COLO668 (cell line): Measurements from ENCODE around the gene ST7L.

Experiments
- DNase-seq: peaks from one replicate; lab custom pipeline; 2025; ENCODE audit not compliant: unreplicated experiment; lab: John Stamatoyannopoulos, UW

ST7L gene

DNA sequence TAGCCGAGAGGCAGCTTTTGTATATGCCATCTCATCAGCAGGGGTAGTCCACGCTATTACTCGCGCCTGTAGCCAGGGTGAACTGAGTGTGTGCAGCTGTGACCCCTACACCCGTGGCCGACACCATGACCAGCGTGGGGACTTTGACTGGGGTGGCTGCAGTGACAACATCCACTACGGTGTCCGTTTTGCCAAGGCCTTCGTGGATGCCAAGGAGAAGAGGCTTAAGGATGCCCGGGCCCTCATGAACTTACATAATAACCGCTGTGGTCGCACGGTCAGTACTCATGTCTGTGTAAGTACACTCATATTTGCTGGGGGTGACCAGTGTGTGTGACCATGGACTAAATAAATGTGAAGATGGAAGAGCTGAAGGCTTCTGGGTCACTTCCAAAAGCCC, 102.8 kb downstream of the ST7L start:
- no peak for DNase-seq

DNA sequence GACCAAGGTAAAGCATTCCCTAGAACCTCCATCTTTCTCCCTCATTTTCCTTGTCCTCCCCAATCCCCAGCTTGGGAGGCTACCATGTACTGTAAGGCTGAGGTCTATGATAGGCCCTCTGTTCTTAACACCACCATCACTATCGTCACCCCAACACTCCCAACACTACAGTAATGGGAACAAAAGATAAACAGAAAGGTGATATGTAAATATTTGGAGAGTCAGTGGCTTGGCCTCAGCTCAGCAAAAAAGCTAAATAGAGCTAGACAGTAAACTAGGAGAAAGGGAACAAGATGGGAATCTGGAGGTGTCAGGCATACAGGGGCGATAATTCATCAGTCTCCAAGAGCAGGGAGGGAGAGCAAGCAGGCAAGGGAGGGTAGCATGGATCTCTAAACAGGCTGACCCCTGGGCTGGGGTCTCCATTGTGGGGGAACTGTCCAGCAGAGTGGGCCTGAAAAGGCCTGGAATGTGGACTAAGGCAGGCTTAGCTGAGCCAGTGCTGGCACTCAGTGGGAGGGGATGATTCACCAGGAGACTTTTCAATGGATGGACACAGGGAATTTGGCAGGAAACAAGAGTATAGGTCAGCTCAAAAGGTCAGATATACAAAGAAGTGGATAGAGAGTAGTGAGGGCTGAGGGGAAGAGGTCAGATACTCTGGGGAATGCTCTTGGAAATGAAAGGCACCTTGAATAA, 103.5 kb downstream of the ST7L start:
- no peak for DNase-seq

DNA sequence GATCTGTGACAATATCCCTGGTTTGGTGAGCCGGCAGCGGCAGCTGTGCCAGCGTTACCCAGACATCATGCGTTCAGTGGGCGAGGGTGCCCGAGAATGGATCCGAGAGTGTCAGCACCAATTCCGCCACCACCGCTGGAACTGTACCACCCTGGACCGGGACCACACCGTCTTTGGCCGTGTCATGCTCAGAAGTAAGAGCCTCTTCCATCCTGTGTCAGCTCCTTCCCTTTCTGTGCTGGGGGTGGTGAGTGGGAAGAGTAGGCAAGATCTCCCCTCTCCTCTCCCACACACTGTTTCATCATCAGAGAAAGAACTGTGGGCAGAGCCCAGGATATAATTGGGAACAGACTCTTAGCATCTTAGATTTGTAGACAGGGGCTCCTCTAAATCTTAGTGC, 104.0 kb downstream of the ST7L start:
- DNase-seq = no peak

DNA sequence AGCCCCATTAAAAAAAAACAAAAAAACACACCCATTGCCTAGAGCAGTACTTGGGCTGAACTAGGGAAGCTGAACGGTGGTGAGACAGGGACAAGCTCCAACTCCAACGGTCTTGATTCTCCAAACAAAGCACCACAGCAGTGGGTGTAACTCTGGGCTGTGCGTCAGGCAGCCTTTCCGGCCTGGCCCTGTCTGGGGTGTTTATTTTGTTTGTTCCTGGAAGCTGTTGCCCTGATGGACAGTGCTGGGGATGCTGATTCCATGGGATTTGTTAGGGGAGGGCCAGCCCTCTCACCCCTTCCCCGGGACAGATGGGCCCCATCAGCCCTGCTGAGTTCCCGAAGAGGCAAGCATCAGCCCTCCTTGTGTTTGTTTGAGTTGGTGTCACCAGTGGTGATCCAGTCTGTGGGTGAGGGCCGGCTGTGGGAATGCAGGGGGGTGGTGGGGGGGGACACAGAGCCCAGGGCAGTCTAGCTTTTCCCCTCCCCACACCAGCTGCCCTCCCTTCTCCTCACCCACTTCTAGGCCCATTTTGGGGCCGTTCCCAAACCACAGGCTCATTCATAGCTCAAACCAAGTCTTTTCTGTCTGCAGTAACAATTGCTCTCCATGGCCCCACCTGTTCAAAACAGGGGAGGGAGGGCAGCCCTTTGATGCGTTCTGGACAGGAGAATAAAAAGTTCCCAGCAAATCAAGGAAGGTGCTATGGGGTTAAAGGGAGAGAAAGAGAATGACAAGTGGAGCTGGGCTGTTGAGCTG, 105.7 kb downstream of the ST7L start:
- DNase-seq = no peak

DNA sequence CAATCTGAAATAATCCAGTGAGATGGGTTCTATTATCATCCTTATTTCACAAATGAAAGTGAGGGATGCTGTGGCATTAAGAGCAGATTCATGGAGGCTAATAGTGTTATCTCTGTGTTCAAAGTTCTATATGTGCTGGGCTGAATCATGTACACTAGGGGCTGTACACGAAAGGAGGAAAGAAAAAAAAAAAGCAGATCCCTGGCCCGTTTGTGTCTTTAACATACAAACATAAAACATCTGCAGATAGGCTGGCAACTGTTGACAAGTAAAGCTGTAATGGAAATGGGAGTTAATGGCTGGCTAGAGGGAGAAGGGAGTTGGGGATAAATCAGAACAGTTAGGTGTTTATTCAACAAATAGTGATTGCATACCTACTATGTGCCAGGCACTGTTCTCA, 107.0 kb downstream of the ST7L start:
- DNase-seq = no peak

DNA sequence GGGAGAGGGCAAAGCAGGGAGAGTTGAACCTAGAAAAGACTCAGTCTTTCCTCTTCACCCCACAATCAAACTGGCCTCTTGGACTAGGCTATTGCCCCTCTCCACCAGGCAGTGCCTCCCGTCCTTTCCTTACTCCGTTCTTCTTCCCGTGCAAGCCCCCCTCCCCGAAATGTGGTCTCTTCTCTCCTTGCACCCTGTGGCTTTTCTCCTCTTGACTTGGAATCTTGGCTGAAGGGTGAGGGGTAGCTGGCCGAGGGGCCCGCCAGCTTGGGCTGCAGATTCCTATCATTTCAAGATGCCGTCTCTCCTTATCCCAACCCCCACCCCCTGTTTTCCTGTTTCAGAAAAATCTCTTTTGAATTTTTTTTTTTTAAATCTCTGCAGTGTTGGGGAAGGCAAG, 108.6 kb downstream of the ST7L start:
- no peak for DNase-seq

DNA sequence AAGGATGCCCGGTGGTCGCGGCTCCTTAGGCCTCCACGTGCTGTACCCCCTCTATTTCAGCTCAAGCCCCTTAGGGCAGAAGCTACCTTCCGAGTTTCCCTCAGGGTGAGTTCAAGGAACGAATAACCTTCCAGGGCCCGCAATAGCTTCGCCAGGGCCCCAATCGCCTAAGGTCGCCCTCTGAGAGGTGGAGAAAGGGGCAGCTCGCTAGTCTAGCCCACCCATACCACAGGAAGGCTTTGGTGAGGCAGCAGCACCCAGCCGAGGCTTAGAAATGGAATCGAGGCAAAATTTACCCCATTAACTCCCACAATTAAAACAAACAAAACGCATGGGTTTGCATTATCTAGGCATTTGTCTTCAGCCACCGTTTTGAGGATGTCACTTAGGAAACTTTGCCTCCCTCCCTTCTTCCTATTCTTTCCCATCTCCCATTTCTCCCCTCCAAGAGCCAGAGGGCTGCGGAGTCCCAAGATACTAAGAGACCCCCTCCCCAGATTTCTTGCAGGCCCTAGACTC, 109.2 kb downstream of the ST7L start:
- no peak for DNase-seq

DNA sequence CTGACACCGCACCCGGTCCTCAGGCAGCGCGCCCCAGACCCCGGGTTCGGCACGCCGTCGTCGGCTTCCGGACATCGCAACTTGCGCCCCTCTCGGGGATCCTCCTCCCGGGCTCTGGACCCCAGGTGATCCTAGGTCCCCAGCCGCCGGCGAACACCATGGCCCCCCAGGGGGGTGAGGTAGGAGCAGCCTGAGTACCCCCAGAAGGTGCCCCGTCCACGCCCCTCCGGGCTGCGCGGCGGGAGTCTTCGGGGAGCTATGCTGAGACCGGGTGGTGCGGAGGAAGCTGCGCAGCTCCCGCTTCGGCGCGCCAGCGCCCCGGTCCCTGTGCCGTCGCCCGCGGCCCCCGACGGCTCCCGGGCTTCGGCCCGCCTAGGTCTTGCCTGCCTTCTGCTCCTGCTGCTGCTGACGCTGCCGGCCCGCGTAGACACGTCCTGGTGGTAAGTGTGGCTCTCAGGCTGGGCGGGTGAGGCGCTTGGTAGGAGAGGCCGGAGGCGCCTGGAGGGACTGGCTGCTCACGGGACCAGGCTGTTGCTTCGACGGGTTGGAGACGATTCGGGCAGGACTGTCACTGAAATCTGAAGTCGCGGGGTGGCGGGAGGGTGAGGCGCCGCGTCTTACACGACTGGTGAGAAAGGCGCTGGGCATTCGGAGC, 109.8 kb downstream of the ST7L start:
- DNase-seq = peak; percentile 26

DNA sequence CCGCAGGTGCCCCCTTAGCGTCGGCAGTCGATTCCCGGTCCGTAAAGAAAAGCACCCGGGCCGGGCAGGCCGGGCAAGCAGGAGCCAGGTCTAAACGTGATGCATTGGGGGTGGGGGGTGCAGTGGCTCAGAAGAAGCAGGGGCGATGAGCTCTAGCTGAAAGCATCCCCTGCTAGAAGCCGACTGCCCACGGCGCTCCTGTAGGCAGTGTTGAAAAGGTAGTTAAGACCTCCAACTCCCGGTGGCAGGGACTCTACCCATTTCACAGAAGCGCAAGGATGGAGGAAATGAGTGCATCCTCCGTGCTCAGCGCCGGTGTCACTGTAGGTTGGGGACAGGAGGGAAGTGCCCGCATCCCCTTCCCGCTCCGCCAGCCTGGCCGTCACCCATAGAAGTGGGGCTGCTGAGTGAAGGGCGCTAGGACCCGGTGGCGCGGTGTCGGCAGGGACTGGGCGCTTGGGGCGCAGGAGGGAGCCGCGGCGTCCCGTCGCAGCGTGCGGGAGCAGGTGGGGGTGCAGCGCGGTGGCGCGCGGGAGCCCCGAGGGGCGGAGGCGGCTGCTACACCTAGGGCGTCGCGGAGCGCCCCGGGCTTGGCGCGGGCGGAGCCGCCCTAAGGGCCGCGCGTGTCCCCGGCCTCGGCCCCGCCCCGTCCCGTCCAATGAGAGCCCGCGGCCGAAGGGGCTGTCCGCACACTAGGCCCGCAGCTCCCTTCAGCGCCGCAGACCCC, 110.5 kb downstream of the ST7L start, which contains the start of gene WNT2B:
Gene WNT2B, plus strand, starts transcription at position 688 of the 727 bp plus-strand sequence. CDS start 298 bp downstream, outside the sequence.
- peak; percentile 57 for DNase-seq

DNA sequence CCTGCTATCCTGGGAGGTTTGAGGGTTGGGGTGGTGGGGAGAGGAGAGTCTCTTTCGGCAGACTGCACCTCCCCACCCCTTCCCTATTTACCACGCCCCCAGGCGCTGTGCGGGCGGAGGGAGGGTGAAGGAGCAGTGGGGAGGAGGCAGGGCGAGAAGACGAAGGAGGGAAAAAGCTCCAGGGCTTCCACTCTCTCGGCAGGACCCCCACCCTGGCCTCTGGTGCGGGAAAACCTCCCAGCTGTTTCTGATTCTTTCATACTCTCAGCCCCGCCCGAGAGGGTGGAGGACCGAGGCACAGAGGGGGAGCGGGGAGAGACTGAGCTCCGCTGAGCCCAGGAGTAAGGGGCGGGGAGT, 111.0 kb downstream of the ST7L start:
- no peak for DNase-seq

DNA sequence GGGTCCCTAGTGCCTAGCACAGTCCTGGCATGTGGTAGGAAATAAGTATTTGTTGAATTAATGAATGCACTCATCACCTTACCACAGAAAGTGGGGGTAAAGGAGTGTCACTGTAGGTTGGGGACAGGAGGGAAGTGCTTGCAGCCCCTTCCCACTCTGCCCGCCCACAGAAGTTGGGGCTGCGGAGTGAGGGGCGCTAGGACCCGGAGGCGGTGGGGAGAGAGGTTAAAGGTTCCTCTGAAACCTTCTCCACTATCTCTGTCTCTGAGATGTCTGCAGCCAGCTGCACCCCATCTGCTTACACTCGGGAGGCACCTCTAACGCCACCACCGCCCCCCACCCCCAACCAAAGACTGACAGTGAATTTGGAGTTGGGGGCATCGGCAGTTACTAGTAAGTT, 111.6 kb downstream of the ST7L start:
- no peak for DNase-seq

DNA sequence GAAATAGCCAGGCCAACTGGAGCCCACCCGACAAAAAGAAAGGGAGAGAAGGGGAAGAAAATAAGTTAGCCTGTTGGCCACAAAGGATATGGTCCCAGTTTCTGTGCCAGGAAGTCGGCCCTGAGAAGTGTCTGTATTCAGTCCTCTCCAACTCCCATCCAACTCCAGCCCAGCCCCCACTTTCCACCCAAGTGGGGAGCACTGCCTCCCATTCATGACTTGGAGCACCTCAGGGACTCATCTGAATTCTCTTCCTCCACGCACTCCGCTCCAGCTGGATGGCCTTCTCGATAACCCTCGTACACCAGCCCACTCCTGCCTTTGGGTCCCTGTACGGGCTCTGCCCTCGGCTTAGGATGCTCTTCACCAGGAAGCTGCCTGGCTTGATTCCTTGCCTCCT, 112.2 kb downstream of the ST7L start:
- no peak for DNase-seq

DNA sequence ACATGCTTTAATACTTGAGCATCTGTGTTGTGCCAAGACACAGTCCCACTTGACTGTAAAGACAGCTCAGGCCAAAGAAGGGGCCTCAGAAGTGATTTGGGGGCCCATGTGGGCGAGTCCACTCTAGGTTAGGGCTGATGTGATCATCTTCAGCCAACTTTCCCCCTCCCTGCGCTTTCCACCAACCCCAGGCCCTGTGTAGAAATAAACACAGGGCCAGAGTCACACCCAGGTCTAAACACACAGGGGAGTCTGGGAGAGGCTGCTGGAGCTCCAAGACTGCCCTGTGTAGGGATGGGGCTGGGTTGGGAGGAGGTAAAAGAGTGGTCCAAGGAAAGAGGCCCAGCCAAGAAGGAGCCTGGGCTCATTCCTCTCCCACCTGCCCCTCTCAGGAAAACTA, 112.6 kb downstream of the ST7L start:
- DNase-seq = no peak

DNA sequence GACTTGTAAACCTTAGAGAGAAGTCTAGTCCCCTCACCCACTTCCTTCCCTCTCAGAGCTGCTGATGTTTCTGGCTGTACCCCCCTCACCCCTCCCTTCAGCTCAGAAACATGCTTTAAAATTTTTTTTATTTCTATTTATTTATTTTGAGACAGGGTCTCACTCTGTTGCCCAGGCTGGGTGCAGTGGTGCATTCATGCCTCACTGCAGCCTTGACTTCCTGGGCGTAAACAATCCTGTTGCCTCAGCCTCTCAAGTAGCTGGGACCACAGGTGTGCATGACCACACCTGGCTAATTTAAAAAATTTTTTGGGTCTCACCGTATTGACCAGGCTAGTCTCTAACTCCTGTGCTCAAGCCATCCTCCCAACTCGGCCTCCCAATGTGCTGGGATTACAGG, 113.1 kb downstream of the ST7L start:
- DNase-seq = no peak

DNA sequence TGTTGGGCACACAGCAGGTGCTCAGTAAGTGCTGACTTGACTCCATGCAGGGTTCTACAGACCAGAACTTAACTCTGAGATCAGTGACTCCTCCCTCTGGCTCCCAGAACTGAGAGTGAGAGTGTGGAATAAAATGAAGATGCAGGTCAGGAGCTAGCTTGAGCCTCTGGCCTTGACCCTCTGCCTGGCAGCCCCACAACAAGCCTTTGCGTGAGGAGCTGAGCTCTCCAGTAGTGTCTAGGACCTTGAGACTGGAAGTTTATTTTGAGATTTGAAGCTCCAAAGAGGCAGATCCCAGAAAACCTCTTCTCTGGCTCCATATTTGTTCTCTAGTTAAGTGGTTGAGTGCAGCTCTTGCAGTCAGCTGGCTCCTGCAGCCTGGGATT, 113.5 kb downstream of the ST7L start:
- no peak for DNase-seq

DNA sequence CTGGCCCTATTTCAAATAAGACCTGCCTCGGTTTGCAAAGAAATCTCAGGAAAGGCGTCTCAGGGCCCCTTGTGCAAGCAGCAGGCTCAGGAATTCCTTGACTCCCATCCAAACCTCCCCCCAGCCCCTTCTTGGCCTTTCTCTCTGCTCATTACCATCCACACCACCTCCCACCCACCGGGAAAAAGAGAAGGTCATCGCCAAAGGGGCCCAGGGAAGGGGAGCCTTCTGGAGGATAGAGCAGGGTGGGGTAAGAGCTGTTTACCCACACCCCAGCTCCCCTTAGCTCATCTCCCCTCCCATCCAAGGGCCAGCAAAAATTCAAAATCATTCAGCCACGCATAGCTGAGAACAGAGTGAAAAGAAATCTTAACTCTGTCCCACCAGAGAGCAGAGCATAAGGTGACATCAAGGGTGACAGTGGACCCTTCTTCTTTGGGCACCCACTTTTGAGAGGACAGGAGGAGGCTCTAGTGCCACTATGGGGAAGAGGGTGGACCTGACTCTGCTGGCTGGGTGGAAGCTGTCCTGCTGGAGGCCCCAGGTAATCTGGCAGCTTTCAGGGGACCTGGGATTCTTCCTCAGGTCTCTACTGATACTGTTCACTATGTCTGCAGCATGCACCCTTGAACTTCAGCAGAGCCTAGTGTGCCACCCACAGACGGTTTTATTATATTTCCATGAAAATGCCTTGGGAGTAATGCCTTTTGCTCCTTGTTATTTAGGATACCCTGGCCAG, 114.1 kb downstream of the ST7L start:
- no peak for DNase-seq

DNA sequence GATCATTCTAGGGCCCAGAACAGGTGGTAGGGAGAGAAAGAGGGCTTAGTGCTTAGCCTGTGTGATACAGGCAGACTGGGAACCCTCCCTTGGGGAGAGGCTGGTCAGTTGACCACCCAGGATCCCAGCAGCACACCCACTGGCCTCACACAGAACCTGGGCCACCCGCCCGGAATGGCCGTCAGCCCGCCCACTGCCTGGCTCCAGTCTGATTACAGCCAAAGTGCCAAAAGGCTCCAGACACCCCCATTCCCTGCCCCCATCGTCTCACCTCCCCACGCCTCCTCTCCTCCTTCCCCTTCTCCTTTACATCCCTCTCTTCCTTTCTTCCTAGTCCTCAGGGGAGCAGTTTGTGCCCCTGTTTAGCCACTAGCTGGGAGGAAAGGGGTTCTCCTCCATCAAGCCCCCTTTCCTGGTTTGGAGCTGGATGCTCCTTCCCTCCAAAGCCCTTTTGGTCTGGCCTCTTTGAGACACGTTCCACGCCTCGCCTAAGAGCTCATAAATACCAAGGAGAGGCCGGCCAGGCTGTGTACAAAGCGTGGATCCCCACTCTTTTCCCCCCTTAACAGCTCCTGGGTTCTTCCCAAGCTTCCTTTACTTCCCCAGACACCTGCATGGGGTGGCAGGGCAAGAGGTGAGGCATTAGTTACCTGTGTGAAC, 114.8 kb downstream of the ST7L start:
- no peak for DNase-seq

DNA sequence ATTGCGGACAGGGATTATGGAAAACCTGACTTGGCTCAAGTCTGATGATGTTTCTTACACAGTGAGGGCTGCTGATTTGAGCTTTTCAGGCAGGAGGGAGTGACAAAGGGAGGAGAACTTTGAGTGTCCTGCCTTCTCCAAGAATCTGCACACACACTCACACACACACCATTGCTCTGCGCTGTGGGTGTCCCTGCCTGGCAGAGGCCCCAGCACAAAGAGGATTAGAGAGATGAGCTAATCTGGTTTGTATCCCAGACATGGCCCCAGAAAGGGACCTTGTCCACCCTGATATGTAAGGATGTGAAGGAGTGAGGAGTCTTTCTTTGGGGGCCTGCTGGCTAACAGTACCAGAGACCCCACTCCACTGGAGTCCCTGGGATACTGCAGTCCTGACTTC, 116.1 kb downstream of the ST7L start:
- DNase-seq = no peak

DNA sequence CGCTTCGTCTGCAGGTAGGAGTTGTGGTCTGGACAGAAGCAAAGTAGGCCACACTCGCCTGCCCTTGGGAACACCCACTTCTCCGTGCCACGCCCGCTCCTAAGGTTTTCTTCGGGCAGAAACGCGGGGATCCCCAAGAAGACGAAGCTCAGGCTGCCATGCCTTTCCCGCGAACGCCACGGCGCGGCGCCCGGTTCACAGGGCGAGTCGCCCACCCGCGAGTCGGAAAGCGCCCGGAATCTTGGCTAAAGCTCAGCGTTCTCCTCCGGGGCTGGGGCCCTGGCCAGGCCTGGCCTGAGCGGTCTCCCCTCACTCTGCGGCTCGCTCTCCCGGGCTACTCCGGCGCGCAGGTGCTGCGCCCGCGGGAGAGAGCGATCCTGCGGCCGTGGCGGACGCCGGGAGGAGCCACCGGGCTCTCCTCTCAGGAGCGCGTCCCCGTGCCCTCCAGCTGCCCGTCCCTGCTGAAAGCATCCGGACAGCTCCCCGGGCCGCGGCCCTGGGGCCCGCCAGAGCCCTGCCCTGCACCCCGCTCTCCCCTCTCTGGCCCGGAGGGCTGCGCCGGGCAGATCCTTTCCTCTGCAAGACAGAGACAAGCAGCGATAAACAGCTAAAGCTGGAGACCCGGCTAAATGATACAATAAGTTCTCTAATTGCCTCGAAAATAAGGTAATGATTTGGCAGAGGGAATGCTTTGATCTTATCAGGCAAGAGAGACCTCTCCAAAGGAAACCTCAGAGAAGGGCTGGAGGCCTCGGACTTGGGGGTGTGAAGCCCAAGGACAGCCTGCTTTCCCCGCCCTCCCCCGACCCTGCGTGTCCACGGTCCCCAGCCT, 116.9 kb downstream of the ST7L start:
- DNase-seq = peak; percentile 72
